GM19463 (cell line): ENCODE data around the gene FAM83E.
"Not testable (repeated sequence)": the region's sequence is repeated elsewhere in the genome, so short reads cannot be mapped to it uniquely, and the experiment has no call there.

ENCODE experiments used
- ATAC-seq: cut with Tn5 transposase; IDR thresholded peaks from one replicate; pipeline ENCODE4 v1.9.1; 2021; ENCODE audit warnings: mild to moderate bottlenecking, moderate library complexity; ENCODE audit not compliant: unreplicated experiment

The FAM83E gene

DNA sequence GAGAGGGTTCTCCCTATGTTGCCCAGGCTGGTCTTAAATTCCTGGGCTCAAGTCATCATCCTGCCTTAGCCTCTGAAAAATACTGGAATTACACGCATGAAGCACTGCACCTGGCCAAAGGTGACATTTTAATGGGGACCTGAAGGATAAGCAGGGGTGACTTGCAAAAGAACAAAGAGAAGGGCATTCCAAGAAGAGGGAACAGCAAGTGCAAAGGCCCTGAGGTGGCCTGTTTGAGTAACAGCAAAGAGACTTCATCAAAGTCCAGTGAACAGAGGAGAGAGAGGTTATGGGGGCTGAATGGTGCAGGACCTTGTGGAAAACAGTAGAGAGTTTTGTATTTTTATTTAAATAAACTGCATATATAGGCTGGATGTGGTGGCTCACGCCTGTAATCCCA lies 27.0 kb upstream of the FAM83E start:
- ATAC-seq: no peak

DNA sequence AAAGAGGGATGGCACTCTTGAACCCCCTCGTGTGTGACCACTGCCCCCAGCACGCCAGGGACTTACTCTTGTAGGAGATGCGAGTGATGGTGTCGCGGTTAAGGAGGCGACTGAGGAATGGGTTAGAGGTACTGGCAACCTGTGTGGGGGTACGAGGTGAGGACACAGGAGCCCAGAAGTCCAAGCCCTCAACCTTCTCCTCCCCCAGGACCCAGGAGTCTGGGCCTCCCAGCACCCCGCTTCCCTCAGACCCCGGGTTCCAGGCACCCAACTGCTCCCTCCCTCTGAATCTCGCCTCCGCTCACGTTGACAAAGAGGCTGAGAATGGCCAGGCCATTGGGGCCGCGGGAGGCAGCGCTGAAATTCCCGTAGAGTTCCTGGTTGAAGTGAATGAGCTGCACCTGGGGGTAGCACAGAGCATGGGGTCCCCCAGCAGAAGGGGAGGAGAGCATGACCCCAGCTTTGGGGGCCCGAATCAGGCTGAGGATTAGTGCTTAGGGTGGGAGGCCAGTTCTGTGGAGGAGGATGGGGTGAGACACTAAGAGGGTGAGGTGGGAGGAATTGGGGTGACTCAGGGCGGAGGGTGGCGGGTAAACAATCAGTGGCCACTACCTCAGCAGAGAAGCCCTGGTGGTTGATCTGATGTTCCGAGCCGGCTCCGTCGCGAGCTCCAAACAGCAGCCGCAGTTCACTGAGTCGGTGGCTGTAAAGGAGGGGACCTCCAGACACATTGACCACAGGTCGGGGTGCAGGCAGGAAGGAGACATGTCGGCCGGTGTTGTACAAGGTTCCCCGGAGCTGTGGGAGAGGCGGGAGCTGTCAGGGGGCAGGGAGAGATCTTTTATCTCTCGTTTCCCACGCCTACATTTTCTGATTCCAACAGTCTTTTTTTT lies 24.9 kb upstream of the FAM83E start:
- no peak for ATAC-seq

DNA sequence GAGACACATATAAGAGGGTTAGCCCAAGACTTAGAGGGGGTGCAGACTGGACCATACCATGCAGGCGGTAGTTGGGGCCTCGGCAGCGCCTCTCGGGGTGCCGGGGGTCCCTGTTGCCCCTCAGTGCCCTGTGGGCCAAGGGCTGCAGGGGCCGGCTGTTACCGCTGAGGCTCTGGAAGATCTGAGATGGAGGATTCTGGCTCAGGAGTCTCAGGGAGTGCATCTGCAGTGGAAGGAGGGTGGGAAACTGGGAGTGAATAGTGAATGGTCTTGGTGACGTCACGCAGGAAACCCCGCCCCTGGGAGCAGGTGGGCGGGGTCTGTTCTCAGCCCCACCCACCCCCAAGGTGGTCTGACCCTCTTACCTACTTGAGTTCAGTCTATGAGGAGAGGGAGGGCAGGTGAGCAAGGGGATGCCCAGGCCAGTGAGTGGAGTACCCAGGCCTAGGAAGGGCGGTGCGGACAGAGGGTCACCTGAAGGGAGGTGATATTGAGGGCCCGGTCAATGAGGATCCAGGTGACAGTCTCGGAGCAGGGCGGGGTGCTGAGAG lies 24.0 kb upstream of the FAM83E start:
- no peak for ATAC-seq

GRCh38 chr19:48637948-48638830 lies 23.3 kb upstream of the FAM83E start:
- ATAC-seq: no peak

- ATAC-seq: peak; percentile 81
These were observed 22.6 kb upstream of the FAM83E start for GRCh38 chr19:48637449-48637947.

GRCh38 chr19:48636859-48637448 lies 22.1 kb upstream of the FAM83E start, which contains the start of gene DBP:
Gene DBP, minus strand, starts transcription at chr19:48637379. Its CDS starts 385 bp downstream, at chr19:48636994.
- no peak for ATAC-seq

- no peak for ATAC-seq
These were observed 21.3 kb upstream of the FAM83E start for GRCh38 chr19:48635966-48636858.

- ATAC-seq: no peak
These were observed 20.5 kb upstream of the FAM83E start for GRCh38 chr19:48635263-48635965.

GRCh38 chr19:48634424-48635262 lies 19.8 kb upstream of the FAM83E start:
- ATAC-seq: no peak

- no peak for ATAC-seq
These were observed 19.1 kb upstream of the FAM83E start for GRCh38 chr19:48634036-48634342.

GRCh38 chr19:48633148-48634035 lies 18.5 kb upstream of the FAM83E start:
- ATAC-seq: no peak

DNA sequence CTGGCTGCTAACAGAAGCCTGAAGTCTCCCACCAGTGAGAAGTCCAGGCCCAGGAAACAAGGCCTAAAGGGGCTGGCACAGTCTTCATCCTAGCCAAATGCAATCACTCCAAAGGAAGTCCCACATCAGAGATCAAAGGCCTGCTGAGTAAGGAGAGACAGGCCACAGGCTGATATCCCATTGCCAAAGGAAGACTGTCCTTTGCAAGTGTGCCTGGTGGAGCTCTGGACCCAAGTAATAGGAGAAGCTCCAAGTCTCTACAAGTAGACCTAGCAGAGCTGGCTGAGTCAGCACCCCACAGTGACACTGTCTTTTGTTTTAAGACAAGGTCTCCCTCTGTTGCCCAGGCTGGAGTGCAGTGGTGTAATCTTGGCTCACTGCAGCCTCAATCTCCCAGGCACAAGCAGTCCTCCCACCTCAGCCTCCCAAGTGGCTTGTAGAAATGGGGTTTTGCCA lies 17.8 kb upstream of the FAM83E start:
- no peak for ATAC-seq

- ATAC-seq: not testable (repeated sequence)
These were observed 17.4 kb upstream of the FAM83E start for GRCh38 chr19:48632286-48632685.

DNA sequence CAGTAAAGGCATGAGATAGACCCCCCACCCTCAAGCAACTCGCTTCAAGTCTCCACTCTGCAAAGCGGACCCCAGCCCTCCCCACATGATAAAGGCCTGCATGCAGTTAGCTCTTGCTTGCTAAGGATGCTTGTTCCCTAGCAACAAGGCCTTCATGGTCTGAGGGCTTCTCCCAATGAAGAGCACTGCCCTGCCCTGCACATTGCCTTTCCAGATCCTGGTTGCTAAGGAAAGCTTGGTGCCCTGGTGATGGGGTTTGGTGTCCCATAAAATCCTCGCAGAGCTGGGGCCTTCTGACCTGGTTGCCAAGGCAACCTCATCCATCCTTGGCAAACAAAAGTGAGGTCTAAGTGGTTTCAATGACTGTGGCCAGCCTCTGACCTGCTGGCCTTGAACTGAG lies 16.3 kb upstream of the FAM83E start:
- ATAC-seq: no peak

GRCh38 chr19:48630296-48631063 lies 15.6 kb upstream of the FAM83E start:
- ATAC-seq: no peak

DNA sequence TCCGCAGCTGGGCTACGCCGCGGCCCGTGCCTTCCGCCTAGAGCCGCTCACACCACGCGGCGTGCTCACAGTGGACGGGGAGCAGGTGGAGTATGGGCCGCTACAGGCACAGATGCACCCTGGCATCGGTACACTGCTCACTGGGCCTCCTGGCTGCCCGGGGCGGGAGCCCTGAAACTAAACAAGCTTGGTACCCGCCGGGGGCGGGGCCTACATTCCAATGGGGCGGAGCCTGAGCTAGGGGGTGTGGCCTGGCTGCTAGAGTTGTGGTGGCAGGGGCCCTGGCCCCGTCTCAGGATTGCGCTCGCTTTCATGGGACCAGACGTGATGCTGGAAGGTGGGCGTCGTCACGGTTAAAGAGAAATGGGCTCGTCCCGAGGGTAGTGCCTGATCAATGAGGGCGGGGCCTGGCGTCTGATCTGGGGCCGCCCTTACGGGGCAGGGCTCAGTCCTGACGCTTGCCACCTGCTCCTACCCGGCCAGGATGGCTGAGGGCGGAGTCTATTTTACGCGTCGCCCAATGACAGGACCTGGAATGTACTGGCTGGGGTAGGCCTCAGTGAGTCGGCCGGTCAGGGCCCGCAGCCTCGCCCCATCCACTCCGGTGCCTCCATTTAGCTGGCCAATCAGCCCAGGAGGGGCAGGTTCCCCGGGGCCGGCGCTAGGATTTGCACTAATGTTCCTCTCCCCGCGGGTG lies 14.9 kb upstream of the FAM83E start:
- ATAC-seq: no peak
